ENCODE data around the gene ATP11C.
A peak's percentile ranks its signal among the peaks of the same experiment; 100 is the strongest.
"Not testable (repeated sequence)": the region's sequence is repeated elsewhere in the genome, so short reads cannot be mapped to it uniquely, and the experiment has no call there.

Gene ATP11C

GRCh38 chrX:139932901-139933796, at the start of gene ATP11C:
Gene ATP11C (minus strand): TSS chrX:139933053. CDS start chrX:139932042, 1,011 bp downstream.
- peak; percentile 86 for DNase-seq

GRCh38 chrX:139974471-139974870, 41.6 kb upstream of the ATP11C start:
- DNase-seq, result no peak

GRCh38 chrX:139972629-139973624, 40.1 kb upstream of the ATP11C start:
- no peak for DNase-seq

- DNase-seq, result no peak
These were observed 39.3 kb upstream of the ATP11C start for GRCh38 chrX:139972113-139972512.

- no peak for DNase-seq
These were observed 38.5 kb upstream of the ATP11C start for GRCh38 chrX:139971394-139971749.

GRCh38 chrX:139969286-139969685, 36.4 kb upstream of the ATP11C start:
- no peak for DNase-seq

- no peak for DNase-seq
These were observed 34.9 kb upstream of the ATP11C start for GRCh38 chrX:139967750-139968149.

GRCh38 chrX:139967300-139967699, 34.4 kb upstream of the ATP11C start:
- peak; percentile 16 for DNase-seq

- not testable (repeated sequence) for DNase-seq
These were observed 33.3 kb upstream of the ATP11C start for GRCh38 chrX:139966159-139966558.

GRCh38 chrX:139965421-139965820, 32.6 kb upstream of the ATP11C start, which contains the start of gene CXorf66:
Gene CXorf66 (minus strand): TSS chrX:139965521. CDS start chrX:139965496, 25 bp downstream.
- DNase-seq, result no peak

GRCh38 chrX:139961091-139961490, 28.2 kb upstream of the ATP11C start:
- not testable (repeated sequence) for DNase-seq

- DNase-seq, result no peak
These were observed 16.9 kb upstream of the ATP11C start for GRCh38 chrX:139949703-139950102.

- DNase-seq, result no peak
These were observed 12.2 kb upstream of the ATP11C start for GRCh38 chrX:139945075-139945474.

GRCh38 chrX:139936259-139936658, 3.4 kb upstream of the ATP11C start:
- DNase-seq, result peak; percentile 3

- DNase-seq, result no peak
These were observed 1.1 kb upstream of the ATP11C start for GRCh38 chrX:139933904-139934303.

- DNase-seq, result peak; percentile 57
These were observed 566 bp downstream of the ATP11C start for GRCh38 chrX:139932073-139932900.

- DNase-seq, result peak; percentile 6
These were observed 1.2 kb downstream of the ATP11C start for GRCh38 chrX:139931646-139932072.

- DNase-seq, result peak; percentile 6
These were observed 1.8 kb downstream of the ATP11C start for GRCh38 chrX:139930916-139931645.

GRCh38 chrX:139930401-139930800, 2.5 kb downstream of the ATP11C start:
- DNase-seq, result no peak

- no peak for DNase-seq
These were observed 3.0 kb downstream of the ATP11C start for GRCh38 chrX:139929876-139930275.

- no peak for DNase-seq
These were observed 8.2 kb downstream of the ATP11C start for GRCh38 chrX:139924696-139925095.

Data from hematopoietic multipotent progenitor cell treated with erythropoietin and hydrocortisone succinate and interleukin-3 and kit ligand, for 8 days (in vitro differentiated cells).